Activated naive CD4-positive, alpha-beta T cell treated with anti-CD3 and anti-CD28 coated beads, Interleukin-2, amount 50 U/mL, for 72 hours (primary cell): Measurements from ENCODE around the gene OR56A1. TPM values are rescaled to one million over a fixed set of nuclear protein-coding genes. Genes with fewer than 3 reads are reported as not detected.

Experiments
- ATAC-seq, 2 donors: fragments of 150-1000 bp; cut with Tn5 transposase; 2 replicates each; pipeline ENCODE4 v1.10.0; 2021; ENCODE audit warnings: mild to moderate bottlenecking in 2 of 2, moderate library complexity in 2 of 2
- DNase-seq, 2 donors: peaks; one replicate each; pipeline ENCODE4 v3.0.0; 2021 to 2022; ENCODE audit warnings: low spot score in 2 of 2
- H3K27ac Mint-ChIP-seq, 2 donors: one replicate each; pipeline ENCODE4 v1.8.0; 2022; ENCODE audit warnings: mild to moderate bottlenecking in 2 of 2, mixed read lengths in 2 of 2
- H3K36me3 Mint-ChIP-seq, 2 donors: one replicate each; pipeline ENCODE4 v1.8.0; 2022; ENCODE audit warnings: mixed read lengths in 2 of 2
- H3K9me3 Mint-ChIP-seq, 2 donors: one replicate each; pipeline ENCODE4 v1.8.0; 2022; ENCODE audit warnings: mixed read lengths in 2 of 2
- total RNA-seq, 2 donors: library from RNA; stranded (reverse); gene quantifications; one replicate each; pipeline ENCODE4 v1.2.3, GENCODE V29; 2022

Gene OR56A1
- total RNA-seq, 2 donors from 2014 or later = 0.04 TPM; not detected in 1

- DNase-seq (no peak), ATAC-seq (peak; percentile 18 to 37)
- Mint-ChIP-seq H3K27ac (no peak overlapping the region), H3K9me3 (no peaks in the 10 kb centered on the region), H3K36me3 (no peaks in the 10 kb centered on the region)
Observed at GRCh38 chr11:6006395-6006794, 24.2 kb downstream of the OR56A1 start.

DNA sequence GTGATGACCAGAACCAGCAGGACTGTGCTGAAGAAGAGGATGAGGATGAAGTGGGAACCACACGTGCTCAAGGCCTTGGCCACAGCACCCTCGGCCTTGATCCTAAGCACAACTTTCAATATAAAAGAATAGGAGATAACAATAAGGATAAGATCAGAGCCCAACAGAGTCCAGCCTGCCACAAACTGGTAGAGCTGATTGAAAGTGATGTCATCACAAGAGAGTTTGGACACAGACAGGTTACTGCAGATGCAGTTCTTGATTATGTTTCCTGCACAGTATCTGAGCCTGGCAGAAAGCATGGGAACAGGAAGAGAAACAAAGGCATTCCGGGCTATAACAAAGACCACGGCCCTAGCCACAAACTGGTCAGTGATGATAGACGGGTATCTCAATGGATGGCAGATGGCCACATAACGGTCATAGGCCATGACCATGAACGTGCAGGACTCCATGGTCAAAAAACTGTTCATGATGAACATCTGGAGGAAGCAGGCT, 28.3 kb downstream of the OR56A1 start:
- Mint-ChIP-seq H3K27ac (peak overlapping the region in 1 of 2 donors; percentile 15), H3K9me3 (no peaks in the 10 kb centered on the region), H3K36me3 (no peaks in the 10 kb centered on the region)
- ATAC-seq = no peak
- DNase-seq = no peak

DNA sequence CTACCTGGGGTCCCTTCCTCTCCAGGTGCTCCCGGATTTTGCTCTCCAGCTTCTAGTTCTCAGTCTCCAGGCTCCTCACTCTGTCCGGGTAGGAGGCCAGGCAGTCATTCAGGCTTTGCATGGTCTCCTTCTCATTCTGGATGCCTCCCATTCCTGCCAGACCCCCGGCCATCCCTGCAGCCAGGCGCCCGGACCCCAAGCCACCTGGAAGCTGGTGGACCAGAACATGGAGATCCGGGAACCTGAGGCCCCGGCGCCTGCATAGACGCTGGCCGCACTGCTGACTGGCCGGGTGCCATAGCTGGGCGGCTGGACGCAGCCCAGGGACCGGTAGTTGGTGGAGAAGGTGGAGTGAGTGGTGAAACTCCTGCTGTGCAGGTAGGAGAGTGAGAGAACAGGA, 35.8 kb downstream of the OR56A1 start:
- no peak for ATAC-seq
- no peak for DNase-seq
- no peak overlapping the region for H3K27ac Mint-ChIP-seq
- H3K36me3 Mint-ChIP-seq = no peaks in the 10 kb centered on the region
- H3K9me3 Mint-ChIP-seq = no peaks in the 10 kb centered on the region

DNA sequence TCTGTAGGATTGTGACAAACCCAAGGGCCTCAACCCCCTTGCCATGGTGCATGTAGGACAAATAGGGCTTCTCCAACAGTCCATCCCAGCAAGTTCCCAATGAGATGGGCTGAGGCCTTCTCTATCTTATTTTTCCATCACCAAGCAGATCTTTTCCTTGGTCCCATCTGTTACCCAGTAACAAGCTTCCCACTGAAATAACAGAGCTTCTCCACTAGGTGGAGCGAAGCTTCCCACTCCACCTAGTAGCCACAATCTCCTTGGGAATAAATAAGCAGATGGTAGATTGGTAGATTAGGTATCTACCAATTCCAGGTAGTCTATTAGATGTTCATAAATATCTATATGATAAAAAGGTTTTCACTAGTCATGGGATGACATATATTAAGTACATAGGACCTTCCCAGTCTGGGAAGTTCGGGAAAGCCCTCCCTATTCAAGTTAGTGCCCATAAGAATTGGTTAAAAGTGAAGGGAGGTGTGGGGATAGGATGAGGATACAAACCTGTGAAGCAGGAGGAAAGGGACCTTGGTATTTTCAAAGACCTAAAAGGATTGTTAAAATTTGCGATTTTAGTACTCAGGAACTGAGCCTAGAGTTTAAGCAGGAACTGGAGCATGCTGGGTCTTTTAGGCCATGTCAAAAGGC, 37.8 kb downstream of the OR56A1 start:
- Mint-ChIP-seq H3K9me3 (peaks cover 0 to under 1% of the 10 kb centered on the region in 2 donors), H3K36me3 (no peaks in the 10 kb centered on the region), H3K27ac (no peak overlapping the region)
- ATAC-seq (no peak), DNase-seq (no peak)

- Mint-ChIP-seq H3K9me3 (peaks cover 0 to 4% of the 10 kb centered on the region in 2 donors), H3K27ac (no peak overlapping the region), H3K36me3 (no peaks in the 10 kb centered on the region)
- ATAC-seq (no peak), DNase-seq (no peak)
Observed at GRCh38 chr11:5992150-5992549, 38.4 kb downstream of the OR56A1 start.

DNA sequence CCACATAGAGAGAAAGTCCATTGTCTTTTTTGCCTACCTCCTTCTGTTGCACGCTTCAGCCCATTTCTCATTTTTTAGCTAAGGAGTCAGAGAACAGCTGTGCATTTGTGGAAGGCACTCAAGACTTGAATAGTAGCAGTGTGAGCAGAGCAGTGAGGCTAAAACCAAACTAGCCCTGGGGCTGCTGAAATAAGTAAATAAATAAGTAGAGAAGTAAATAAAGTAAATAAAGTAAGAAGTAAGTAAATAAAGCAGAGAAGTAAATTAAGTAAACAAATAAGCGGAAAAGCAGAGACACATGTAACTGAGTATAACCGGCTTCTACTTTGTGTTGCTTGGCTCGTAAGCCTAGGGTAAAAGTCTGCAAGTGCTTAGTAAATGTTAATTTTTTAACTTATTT, 41.4 kb downstream of the OR56A1 start:
- H3K9me3 Mint-ChIP-seq = peaks cover 0 to 4% of the 10 kb centered on the region in 2 donors
- ATAC-seq (no peak), DNase-seq (no peak)
- no peak overlapping the region for H3K27ac Mint-ChIP-seq
- H3K36me3 Mint-ChIP-seq = no peaks in the 10 kb centered on the region

DNA sequence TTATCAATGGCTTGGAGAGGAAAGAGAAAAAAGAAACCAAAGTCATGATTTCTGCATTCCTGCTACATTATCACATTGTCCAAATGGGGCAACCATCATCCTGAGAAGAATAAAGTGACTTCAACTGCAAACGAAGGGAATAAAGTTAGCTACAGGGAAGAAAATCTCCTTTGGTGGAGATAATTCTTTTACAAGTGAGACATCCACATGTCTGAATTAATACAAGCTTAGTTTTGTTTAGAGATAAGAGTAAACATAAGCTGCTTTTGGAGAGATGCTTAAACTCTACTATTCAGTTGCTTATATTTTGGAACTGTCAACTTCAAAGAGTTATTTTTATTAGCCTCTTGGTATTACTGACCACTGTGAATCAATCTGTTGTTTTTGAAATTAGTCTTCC, 43.7 kb downstream of the OR56A1 start, which contains the start of gene OR52L1:
OR52L1 (minus strand) TSS at position 101 of the 400 bp plus-strand sequence; CDS start at position 46, 55 bp downstream.
- DNase-seq = no peak

GRCh38 chr11:5983443-5983842, 47.1 kb downstream of the OR56A1 start:
- Mint-ChIP-seq H3K27ac (no peak overlapping the region), H3K9me3 (peaks cover 4 to 12% of the 10 kb centered on the region in 2 donors), H3K36me3 (no peaks in the 10 kb centered on the region)
- DNase-seq (no peak), ATAC-seq (no peak)

More for the DNA sequence above, 43.7 kb downstream of the OR56A1 start, which contains the start of gene OR52L1:
- peaks cover 0 to 4% of the 10 kb centered on the region in 2 donors for H3K9me3 Mint-ChIP-seq
- H3K27ac Mint-ChIP-seq = no peak within 1 kb of the TSS
- no peak for ATAC-seq
- H3K36me3 Mint-ChIP-seq = no peaks in the 10 kb centered on the region

DNA sequence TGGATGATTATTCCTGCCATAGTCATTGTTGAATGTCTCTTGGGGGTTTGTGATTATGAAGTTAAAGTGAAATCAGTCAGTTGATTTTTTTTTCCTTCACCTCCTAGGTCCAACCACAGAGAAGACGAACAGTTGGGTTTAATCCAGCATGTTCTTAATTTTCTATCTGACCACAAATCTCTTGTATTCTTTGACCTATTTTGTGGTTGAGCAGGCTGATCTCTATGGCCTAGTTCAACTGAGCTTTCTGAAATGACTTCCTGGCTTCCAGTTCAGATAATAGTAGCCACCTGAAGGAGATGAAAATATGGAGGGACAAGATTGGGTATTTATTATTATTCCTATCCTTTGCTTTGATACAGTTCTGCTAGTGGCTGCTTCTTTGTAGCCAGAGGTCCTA, 57.0 kb downstream of the OR56A1 start:
- no peak overlapping the region for H3K27ac Mint-ChIP-seq
- H3K9me3 Mint-ChIP-seq = peaks cover 0 to under 1% of the 10 kb centered on the region in 2 donors
- H3K36me3 Mint-ChIP-seq = no peaks in the 10 kb centered on the region

More for the DNA sequence above, 57.0 kb downstream of the OR56A1 start:
- DNase-seq (no peak), ATAC-seq (no peak)

Other genes starting within 250 kb of the OR56A1 start
- under 1 TPM in 1 of 2 donors, not detected in 1; 0.08 TPM for gene OR52N5, start 247.4 kb downstream of the OR56A1 start, total RNA-seq
- under 1 TPM; 0.14 to 0.58 TPM for gene OR52N1, start 239.5 kb downstream of the OR56A1 start, total RNA-seq
- not detected for gene OR52N2, start 221.8 kb downstream of the OR56A1 start, total RNA-seq
- not detected for gene OR52E6, start 188.9 kb downstream of the OR56A1 start, total RNA-seq
- not detected for gene OR52E8, start 173.1 kb downstream of the OR56A1 start, total RNA-seq
- not detected for gene OR52E4, start 150.1 kb downstream of the OR56A1 start, total RNA-seq
- not detected for gene OR52E5, start 137.6 kb downstream of the OR56A1 start, total RNA-seq
- gene OR56A3, start 88.5 kb downstream of the OR56A1 start, total RNA-seq = not detected
- not detected for gene OR56A5, start 62.3 kb downstream of the OR56A1 start, total RNA-seq
- not detected for gene OR52L1, start 43.8 kb downstream of the OR56A1 start, total RNA-seq
- under 1 TPM in 1 of 2 donors, not detected in 1; 0.12 TPM for gene OR56A4, start 23.8 kb downstream of the OR56A1 start, total RNA-seq
- not detected for gene OR56B4, start 76.9 kb upstream of the OR56A1 start, total RNA-seq
- gene OR52B2, start 139.6 kb upstream of the OR56A1 start, total RNA-seq = not detected
- not detected for gene OR52W1, start 168.5 kb upstream of the OR56A1 start, total RNA-seq
- not detected for gene C11orf42, start 174.8 kb upstream of the OR56A1 start, total RNA-seq
- gene FHIP1B, start 203.9 kb upstream of the OR56A1 start, total RNA-seq = 10 to 100 TPM; 16.7 to 24.4 TPM
- under 1 TPM; 0.21 to 0.52 TPM for gene CNGA4, start 208.3 kb upstream of the OR56A1 start, total RNA-seq
- gene CCKBR, start 229.1 kb upstream of the OR56A1 start, total RNA-seq = not detected